HG02759 (cell line): ENCODE measurements around the gene ANKS3.
A peak's percentile ranks its signal among the peaks of the same experiment; 100 is the strongest.
"Not testable (repeated sequence)": the region's sequence is repeated elsewhere in the genome, so short reads cannot be mapped to it uniquely, and the experiment has no call there.

Experiments
- ATAC-seq: cut with Tn5 transposase; IDR thresholded peaks from one replicate; pipeline ENCODE4 v1.9.1; 2021; ENCODE audit warnings: mild to moderate bottlenecking, moderate library complexity; ENCODE audit not compliant: unreplicated experiment

Gene ANKS3

GRCh38 chr16:4651827-4652226 lies 82.2 kb downstream of the ANKS3 start:
- ATAC-seq = peak; percentile 39

- not testable (repeated sequence) for ATAC-seq
Measured at GRCh38 chr16:4650443-4651074, 83.5 kb downstream of the ANKS3 start.

- ATAC-seq = no peak
Measured at GRCh38 chr16:4649744-4650442, 84.2 kb downstream of the ANKS3 start.

GRCh38 chr16:4648917-4649316 lies 85.2 kb downstream of the ANKS3 start:
- ATAC-seq = no peak

- ATAC-seq = no peak
Measured at GRCh38 chr16:4647644-4647980, 86.5 kb downstream of the ANKS3 start.

- no peak for ATAC-seq
Measured at GRCh38 chr16:4646773-4647643, 87.1 kb downstream of the ANKS3 start.
